GM19043 (cell line): ENCODE measurements around the gene S100A5.

Experiments used
- ATAC-seq: cut with Tn5 transposase; IDR thresholded peaks from one replicate; pipeline ENCODE4 v1.9.1; 2021; ENCODE audit warnings: low read depth; ENCODE audit not compliant: unreplicated experiment

S100A5 gene

DNA sequence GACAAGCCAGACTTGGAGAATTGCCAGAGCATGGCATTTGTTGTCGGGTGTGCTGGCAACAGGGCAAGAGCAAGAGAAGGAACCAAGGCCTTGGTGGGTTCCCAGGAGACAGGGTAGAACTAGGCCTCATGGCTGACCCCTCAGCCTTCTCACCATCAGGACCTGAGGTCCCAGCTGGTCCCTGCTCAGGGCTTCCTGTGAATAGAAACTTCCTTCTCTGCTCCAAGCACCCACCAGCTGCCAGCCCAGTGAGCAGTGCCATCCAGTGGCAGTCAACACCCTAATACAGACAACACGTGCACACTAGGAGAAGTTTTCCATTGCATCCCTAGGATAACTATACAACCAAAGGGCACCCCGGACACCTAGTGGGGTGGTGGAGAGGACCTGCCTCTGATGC lies 27.7 kb downstream of the S100A5 start:
- ATAC-seq = no peak

DNA sequence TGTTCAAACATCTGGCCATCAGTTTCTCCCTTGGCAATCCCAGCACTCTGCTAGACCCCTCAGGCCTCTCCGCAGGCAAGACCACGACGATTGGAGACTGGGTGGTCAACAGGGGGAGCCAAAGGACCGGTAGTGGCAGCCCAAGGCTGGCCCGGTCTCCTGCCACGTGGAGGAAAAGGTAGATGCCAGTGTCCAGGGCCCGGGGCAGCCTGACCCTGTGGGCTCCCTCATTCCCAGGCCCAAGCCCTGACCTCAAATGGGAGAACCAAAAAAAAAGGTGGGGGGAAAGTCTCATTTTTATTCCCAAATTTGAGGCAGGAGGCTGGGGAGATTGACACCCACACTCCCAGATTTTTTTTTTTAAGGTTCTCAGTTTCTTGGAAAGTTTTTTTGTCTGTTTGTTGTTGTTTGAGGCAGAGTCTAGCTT lies 29.7 kb downstream of the S100A5 start:
- ATAC-seq = no peak

DNA sequence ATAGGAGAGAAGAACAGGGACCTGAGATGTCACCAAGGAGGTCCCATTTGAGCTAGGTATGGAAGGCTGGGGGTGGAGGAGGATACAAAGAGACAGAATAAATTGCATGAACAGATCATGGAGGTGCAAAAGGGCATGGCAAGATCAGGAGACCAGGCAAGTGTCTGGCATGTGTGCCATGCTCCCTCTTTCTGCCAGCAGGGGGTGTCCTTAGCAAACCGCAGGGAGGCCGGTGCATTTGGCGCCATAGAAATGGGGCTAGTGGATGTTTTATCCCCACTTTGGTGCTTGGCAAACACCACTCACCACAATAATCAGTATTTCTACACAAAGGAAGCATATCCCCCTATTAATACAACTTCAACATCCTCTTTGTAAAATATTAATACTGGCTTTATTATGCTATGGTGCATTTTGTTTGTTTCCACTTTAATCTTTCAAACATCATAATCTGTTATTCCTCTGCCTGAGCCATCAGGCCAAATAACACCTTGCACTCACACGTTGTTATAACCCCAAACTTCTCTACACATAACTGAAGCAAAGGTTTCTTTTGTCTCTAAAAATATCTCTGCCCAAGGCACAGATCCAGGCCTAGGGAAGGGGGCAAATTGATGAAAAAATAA lies 30.9 kb downstream of the S100A5 start:
- no peak for ATAC-seq

DNA sequence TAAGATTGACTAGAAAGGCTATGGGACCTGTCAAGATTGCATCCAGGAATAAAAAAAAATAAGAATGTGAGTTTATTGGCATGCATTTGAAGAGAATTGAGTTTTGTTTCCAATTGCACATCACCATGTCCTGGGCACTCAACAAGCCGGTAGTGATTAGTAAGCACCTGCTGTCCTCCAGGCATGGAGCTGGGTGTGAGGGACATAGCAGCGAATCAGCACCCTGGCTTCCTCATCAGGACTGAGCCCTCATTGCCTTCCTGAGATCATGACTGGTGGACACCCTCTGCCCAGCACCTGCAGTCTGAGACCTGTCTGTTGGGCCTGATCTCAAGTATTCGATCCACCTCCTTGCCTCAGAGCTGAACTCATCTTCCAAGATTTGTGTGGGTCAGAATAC lies 31.7 kb downstream of the S100A5 start:
- no peak for ATAC-seq

DNA sequence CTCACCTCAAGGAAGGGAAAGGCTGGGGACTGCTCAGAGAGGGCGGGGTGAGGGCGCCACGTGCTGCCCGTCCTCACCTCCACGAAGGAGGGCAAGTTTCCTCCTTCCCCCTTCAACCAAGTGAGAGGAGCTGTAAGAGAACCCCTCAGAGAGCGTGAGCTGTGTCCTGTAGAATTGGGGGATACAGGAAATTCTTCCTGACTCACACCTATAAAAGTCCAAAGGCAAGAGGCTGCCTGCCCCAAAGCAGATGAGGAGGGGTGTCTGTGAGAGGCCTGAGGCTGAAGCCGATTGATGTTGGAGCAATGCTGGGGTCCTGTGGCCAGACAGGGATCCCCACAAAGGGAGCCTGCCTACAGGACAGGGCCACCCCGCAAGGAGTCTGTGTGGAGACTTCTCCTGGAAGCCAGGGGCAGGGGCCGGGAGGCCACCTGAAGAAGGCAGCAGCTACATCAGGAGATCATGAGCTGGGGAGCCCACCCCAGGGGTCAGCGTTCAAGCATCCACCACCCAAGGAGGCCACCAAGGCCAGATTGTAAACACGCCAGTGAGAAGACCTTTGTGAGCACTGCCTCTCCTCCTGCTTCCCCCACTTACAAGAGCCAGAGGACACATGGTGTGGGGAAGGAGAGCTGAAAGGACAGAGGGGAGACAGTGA lies 32.7 kb downstream of the S100A5 start:
- no peak for ATAC-seq

DNA sequence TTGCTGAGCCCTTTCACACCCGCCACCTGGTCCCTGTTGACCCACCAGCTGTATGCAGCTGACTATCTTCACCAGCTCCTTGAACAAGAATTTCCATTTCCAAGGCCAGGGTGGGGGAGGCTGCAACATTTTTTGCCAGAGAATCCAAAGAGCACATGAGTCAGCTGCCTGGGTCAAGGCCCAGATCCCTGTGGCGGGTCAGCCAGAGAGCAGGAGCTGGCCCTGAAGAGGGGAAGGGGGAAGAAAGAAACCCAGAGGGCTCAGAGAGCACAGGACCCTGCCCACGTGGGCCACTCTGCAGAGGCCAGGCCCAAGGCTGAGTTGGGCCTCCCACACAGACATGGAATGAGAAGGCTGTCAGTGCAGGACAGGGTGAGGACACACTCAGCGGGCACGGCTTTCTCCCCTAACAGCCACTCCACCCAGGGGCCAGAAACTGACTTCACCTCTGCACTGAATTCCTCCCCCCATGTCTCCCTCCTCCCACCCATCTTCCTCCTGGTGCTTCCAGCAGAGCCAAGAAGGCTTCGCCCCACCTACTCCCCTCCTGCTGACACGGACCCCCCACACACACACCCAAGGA lies 33.8 kb downstream of the S100A5 start:
- no peak for ATAC-seq

DNA sequence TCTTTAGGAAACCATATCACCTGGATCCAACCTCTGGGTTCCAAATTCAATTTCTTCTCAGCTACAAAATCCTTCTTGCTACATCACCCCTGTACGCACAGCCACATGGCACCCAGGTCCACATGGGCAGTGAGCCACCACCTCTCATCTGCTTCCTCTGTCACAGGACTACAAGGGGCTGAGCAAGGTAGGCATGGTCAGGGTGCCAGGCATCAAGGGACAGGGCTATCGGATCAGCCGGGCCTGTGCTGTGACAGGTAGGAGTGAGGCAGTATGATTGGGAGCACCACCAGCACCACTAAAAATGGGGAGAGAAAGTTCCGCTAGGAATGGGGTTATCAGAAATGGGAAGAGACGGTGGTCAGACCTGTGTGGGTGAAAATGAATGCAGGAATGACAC lies 34.3 kb downstream of the S100A5 start:
- ATAC-seq = no peak

DNA sequence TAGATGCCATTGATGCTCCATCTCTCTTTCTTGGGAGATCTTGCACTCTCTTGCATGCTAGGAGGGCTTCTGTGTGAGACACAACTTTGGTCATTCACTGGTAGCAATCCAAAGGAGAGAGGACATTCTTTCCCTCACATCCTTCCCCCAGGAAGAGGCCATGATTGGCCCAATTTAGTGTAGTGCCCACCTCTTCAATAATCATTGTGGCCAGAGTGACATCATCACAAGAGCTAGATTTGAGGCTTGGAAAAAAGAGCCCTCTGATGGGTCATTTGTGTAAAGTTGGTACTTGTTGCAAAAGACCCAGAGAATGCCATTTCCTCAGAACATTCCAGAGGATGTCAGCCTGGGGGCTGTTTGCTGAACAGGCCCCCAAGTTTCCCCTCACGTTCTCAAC lies 35.2 kb downstream of the S100A5 start:
- ATAC-seq = no peak

DNA sequence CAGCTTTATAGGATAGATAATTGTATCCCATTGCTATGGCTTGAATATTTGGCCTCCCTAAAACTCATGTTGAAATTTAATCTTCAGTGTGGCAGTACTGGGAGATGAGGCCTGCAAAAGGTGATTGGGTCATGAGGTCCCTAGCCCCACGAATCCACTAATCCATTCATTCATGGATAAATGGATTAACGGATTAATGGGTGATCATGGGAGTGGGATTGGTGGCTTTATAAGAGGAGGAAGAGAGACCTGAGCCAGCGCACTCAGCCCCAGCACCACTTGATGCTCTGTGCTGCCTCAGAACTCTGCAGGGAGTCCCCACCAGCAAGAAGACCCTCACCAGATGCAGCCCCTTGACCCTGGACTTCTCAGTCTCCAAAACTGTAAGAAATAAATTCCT lies 37.0 kb downstream of the S100A5 start:
- no peak for ATAC-seq

DNA sequence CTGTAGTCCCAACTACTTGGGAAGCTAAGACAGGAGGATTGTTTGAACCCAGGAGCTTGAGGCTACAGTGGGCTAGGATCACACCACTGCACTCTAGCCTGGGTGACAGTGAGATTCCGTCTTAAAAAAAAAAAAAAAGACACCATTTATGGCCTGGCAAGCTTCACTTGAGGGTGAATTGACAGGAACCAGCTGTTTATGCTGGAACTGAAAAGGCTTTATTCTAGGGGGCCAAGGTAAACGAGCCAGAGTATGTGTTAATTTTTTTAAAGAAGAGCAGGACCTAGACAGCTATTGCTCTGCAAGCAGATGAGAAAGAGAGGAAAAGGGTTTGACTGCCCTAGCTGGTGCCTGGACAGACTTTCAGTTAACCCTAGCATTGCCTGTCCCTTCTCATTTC lies 42.0 kb downstream of the S100A5 start:
- ATAC-seq = no peak

DNA sequence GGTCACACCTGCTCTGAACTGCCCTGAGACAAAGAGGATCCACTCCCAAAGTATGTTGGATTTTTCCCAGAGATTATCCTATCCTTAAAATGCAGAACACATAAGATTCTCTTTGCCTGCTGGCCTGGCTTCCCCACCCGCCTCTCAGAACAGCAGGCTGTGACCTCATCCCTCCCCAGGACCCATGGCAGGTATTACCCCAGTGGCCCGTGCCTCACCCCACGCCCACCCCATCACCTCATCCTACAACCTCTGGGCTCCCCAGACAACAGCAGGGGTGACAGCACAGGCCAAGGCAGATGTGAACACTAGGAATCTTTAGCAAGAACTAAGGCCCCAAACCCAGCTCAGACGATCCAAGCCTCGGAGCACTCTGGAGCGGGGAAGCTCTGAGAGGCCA lies 45.2 kb downstream of the S100A5 start:
- no peak for ATAC-seq

DNA sequence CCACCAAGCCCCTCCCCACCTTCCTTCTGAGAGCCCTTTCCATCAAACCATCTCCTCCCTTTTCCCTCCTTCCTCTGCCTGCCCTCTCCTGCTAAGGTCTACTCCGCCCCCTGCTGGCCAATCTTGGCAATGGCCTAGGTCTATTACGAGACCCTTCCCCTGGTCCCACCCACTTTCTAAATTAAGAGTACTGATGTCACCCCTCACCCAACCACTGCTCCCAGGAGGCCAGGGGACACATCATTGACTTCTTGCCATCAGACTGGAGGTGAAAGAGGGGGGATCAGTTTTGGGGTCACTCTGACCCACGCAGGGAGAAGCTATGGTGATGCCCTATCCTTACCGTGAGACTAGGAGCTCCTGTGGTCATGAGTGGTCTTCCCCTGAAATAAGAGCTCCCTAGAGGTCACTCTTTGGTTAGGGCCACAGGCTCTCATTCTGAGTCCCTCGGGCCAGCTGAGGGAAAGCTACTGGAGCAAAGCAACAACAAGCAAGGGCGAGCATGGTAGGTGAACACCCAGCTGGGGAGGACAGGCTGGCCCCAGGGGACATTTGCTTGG lies 45.7 kb downstream of the S100A5 start:
- no peak for ATAC-seq

DNA sequence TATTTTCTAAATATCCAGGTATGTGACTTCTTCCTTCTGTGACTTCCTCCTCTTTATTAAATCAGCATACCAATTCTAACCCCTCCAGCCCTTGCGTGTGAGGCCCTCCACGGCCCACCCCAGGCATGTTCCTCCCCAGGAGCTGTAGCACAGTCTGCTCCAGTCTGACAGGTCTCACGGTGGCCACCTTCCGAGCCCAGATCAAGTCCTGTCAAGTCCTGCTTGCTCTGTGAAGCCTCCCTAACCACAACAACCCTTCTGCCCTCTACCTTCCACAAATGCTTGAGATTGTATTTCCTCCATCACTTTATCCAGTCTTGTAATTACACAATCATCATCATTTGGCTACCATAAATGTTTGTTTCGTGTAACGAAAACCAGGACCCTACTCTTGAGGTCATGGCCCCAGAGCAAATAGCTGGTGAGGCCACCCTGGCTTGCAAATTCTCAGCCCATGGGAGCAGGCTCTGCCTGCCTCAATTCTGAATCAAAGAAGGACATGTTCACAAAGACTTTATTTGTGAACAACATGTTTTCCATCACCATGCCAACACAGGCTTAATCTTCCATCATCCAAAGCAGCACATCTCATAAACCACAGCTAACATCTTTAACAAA lies 47.3 kb downstream of the S100A5 start:
- ATAC-seq = no peak

DNA sequence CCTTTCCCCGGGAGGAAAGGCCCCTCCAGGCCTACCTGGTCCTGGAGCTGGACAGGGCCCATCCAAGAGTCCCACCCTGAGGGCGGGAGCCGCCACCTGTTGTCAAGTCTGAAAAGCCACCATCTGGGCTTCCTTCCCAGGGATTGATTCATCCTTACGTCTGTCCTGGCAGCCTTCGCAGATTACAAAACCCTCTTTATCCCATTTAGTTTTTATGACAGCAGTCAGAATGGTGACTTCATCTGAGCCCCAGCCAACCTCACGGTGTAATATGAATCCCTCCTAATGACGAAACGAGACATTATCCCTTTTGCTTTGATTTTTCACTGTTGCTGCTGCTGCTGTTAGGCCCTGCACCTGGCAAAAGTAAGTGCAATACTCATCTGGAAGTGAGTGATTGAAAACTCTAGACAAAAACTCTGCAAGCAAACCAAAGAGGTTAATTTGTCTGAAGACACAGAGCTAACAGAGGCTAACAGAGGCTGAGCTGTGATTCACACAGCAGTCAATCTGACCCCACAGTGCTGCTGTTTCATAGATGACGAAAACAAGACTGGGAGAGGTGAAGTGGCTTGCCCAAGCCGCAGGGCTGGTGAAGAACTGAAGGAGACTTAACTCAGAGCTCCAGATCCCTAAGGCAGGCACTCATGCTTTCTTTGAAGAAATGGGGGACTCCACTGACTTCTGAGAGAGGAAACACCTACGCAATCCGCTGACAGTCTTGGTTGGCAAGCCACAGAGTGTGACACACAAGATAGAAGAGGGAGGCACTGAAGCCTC lies 50.3 kb downstream of the S100A5 start:
- ATAC-seq = no peak

DNA sequence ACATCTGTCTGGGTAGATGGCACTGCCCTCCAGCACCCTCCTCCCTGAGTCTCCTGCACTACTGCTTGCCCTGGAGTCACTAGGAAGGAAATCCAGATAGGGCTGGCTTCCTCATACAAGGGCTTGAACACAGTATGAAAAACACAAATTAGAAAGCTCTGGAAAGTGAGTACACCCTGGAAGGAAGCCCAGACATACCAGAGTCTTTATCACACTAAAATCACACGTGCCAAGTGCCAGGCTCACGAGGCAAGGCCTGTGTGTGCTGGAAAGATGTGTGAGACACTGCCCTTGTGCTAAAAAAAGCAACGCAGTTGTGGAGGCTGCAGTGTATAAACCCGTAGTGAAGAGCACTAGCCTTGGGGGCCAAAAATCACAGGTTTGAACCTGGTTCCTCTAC lies 52.0 kb downstream of the S100A5 start:
- ATAC-seq = no peak

DNA sequence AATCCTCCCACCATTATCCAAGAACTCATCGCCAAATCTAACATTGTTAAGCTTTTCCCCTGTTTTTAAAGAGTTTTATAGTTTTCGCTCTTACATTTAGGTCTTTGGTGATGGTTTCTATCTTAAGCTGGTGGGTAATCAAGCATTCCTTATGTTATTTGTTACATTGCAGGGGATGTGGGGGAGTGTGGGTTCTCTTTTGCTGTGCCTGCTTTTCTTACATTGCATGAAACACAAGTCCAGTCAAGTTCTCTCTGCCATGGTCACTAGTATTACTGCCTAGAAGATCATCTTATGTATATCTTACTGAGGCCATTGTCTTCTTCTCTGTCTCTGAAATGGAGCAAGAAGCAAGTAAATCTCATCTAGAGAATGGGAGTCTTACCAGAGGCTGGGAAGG lies 53.0 kb downstream of the S100A5 start:
- no peak for ATAC-seq
